Stimulated activated naive B cell treated with anti-CD40 and anti-IgM and Interleukin-4, amounts not matched to agents 10 μg/mL and 1 μg/mL and 100 μg/mL, for 72 hours (primary cell): Measurements from ENCODE around the gene EED.
"Not testable (repeated sequence)": the region's sequence is repeated elsewhere in the genome, so short reads cannot be mapped to it uniquely, and the experiment has no call there.

Experiments
- ATAC-seq, 2 donors: fragments of 150-1000 bp; cut with Tn5 transposase; replicated peaks; 2 replicates each; pipeline ENCODE4 v1.10.0; 2021; ENCODE audit warnings: moderate library complexity in 1 of 2
- DNase-seq: peaks from one replicate; pipeline ENCODE4 v3.0.0; 2021
- H3K27ac Mint-ChIP-seq: one replicate; pipeline ENCODE4 v1.8.0; 2022; ENCODE audit warnings: mild to moderate bottlenecking, mixed read lengths
- H3K27me3 Mint-ChIP-seq, 2 donors: one replicate each; pipeline ENCODE4 v1.8.0; 2022; ENCODE audit warnings: mixed read lengths in 2 of 2
- H3K36me3 Mint-ChIP-seq, 2 donors: one replicate each; pipeline ENCODE4 v1.8.0; 2022; ENCODE audit warnings: mixed read lengths in 2 of 2, mild to moderate bottlenecking in 1 of 2
- H3K4me1 Mint-ChIP-seq, 2 donors: one replicate each; pipeline ENCODE4 v1.8.0; 2022; ENCODE audit warnings: mixed read lengths in 2 of 2, mild to moderate bottlenecking in 1 of 2
- H3K4me3 Mint-ChIP-seq, 2 donors: one replicate each; pipeline ENCODE4 v1.8.0; 2022; ENCODE audit warnings: mild to moderate bottlenecking in 2 of 2, mixed read lengths in 2 of 2, moderate library complexity in 1 of 2
- H3K9me3 Mint-ChIP-seq, 2 donors: one replicate each; pipeline ENCODE4 v1.8.0; 2022; ENCODE audit warnings: mixed read lengths in 2 of 2, mild to moderate bottlenecking in 1 of 2

The EED gene

DNA sequence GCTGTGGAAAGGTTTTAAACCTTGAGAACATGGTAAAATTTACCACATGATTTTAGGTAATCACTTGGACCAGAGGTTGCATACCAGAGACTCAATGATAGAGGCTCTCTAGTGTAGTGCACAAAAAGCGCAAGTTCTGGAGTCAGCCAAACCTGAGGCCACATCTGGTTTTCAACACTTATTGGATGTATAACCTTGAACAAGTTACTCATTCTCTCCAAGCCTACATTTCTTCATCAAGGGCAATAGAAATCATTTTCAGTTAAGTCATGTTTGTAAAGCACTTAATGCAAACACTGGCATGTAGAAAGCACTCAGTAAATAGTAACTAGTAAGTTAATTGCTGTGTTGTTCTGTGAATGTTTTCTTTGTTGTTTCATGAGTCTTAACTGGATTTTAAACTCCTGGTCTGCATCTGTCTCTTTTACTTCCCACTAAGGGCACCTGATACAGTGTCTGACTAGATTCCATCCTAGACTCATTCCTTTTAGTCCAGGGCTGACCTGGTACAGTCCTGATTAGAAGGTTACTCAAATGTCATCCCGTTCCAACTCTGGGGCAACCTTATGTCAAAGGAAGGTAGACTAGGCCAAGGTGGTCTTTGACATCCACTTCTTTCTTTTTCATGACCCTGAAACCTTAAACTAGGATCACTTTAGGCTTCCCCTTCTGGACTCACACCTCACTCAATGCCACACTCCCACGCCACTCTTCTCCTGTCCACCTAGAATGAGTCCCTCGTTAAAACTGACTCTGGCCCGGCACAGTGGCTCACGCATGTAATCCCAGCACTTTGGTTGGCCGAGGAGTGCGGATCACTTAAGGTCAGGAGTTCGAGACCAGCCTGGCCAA lies 34.5 kb upstream of the EED start:
- peaks cover 3 to 4% of the 10 kb centered on the region in 2 donors for H3K9me3 Mint-ChIP-seq
- H3K27ac Mint-ChIP-seq: no peak overlapping the region
- DNase-seq (no peak), ATAC-seq (no peak)
- H3K4me1 Mint-ChIP-seq: peaks cover 20 to 24% of the 10 kb centered on the region in 2 donors
- no peaks in the 10 kb centered on the region for H3K27me3 Mint-ChIP-seq
- peaks cover 4% of the 10 kb centered on the region in 2 donors for H3K36me3 Mint-ChIP-seq
- H3K4me3 Mint-ChIP-seq: no peak overlapping the region

- no peak for ATAC-seq
- Mint-ChIP-seq H3K9me3 (peaks cover 3 to 4% of the 10 kb centered on the region in 2 donors), H3K4me3 (no peak overlapping the region), H3K4me1 (peaks cover 23 to 32% of the 10 kb centered on the region in 2 donors), H3K36me3 (peaks cover 4% of the 10 kb centered on the region in 2 donors), H3K27ac (no peak overlapping the region), H3K27me3 (no peaks in the 10 kb centered on the region)
- DNase-seq: no peak
These were observed 33.7 kb upstream of the EED start for GRCh38 chr11:86210898-86211297.

DNA sequence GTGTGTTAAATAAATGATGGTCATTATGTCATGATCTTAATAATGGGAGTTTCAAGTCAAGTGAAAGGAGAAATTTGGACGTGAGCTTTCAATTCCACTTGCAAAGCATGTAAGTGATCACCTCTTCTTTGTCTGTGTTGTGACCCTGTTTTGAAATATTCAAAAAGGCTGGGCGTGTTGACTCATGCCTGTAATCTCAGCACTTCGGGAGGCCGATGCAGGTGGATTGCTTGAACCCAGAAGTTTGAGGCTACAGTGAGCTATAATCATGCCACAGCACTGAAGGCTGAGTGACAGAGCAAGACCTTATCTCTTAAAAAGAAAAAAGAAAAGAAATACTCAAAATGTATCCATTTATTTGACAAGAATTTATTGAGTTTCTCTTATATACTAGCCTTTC lies 32.9 kb upstream of the EED start:
- H3K36me3 Mint-ChIP-seq: peaks cover 4% of the 10 kb centered on the region in 2 donors
- H3K27me3 Mint-ChIP-seq: no peaks in the 10 kb centered on the region
- DNase-seq (no peak), ATAC-seq (no peak)
- no peak overlapping the region for H3K27ac Mint-ChIP-seq
- peaks cover 25 to 35% of the 10 kb centered on the region in 2 donors for H3K4me1 Mint-ChIP-seq
- peaks cover 3 to 4% of the 10 kb centered on the region in 2 donors for H3K9me3 Mint-ChIP-seq
- no peak overlapping the region for H3K4me3 Mint-ChIP-seq

- no peak for ATAC-seq
These were observed 32.4 kb upstream of the EED start for GRCh38 chr11:86212019-86212611.

GRCh38 chr11:86214710-86215109 lies 29.8 kb upstream of the EED start:
- peak overlapping the region; percentile 91 for H3K27ac Mint-ChIP-seq
- peaks cover 3 to 4% of the 10 kb centered on the region in 2 donors for H3K9me3 Mint-ChIP-seq
- peak overlapping the region; percentile 44 to 52 for H3K4me3 Mint-ChIP-seq
- H3K4me1 Mint-ChIP-seq: peaks cover 35 to 52% of the 10 kb centered on the region in 2 donors
- no peaks in the 10 kb centered on the region for H3K27me3 Mint-ChIP-seq
- peak; percentile 71 to 73 for ATAC-seq
- DNase-seq: peak; percentile 90
- H3K36me3 Mint-ChIP-seq: peaks cover 4% of the 10 kb centered on the region in 2 donors

More at GRCh38 chr11:86212019-86212611, 32.4 kb upstream of the EED start:
- Mint-ChIP-seq H3K27me3 (no peaks in the 10 kb centered on the region), H3K27ac (no peak overlapping the region), H3K36me3 (peaks cover 4% of the 10 kb centered on the region in 2 donors), H3K9me3 (peaks cover 3 to 4% of the 10 kb centered on the region in 2 donors), H3K4me1 (peaks cover 25 to 35% of the 10 kb centered on the region in 2 donors), H3K4me3 (no peak overlapping the region)
- DNase-seq: no peak

DNA sequence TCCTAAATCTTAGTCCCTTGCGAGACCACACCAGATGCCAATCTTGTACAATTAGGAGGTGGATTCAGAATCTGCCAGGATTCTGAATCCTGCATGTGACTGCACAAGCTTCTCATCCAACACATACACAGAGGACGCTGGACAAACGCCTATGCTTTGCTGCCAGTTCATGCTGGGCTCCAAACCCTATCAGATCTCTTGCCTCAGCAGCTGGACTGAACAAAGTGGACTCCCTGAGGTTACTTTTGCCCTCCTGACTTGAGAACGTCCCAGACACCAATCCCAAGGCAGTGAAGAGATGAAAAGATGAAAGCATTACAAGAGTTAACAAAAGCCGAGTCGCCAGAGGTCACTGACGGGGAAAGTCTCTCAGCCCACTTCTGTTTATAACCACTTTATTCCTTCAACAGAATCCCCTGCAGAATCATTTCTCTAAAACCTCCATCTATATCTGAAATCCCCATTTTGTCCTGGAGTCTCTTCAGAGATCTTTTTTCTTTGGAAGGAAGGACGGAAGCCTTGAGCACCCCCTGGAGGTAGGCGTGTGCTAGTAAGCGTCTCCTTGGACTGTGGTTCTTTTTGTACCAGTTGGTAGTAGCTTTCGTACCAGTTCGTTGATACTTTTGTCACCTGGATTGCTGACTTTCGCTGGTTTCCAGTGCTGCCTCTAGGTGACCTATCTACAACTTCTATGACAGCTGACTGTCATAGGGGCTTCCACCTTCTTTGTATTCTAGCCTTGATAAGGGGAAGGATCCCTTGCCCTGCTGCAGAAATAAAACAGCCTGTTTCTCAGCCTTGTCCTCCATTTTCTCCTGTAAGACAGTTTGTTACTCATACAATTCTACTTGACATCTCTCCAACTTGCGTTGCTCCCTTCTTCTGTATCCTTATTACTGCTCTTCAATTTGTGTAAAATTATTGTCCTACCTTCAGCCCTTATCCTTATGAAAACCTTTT lies 26.1 kb upstream of the EED start:
- Mint-ChIP-seq H3K27ac (peak overlapping the region; percentile 93), H3K9me3 (peaks cover 4 to 8% of the 10 kb centered on the region in 2 donors), H3K36me3 (peaks cover 4% of the 10 kb centered on the region in 2 donors), H3K27me3 (no peaks in the 10 kb centered on the region), H3K4me1 (peaks cover 40 to 70% of the 10 kb centered on the region in 2 donors), H3K4me3 (peak overlapping the region; percentile 60 to 72)
- DNase-seq (peak; percentile 61), ATAC-seq (peak; percentile 12 to 19)

GRCh38 chr11:86219311-86220193 lies 25.0 kb upstream of the EED start:
- H3K36me3 Mint-ChIP-seq: peaks cover 5 to 10% of the 10 kb centered on the region in 2 donors
- peak overlapping the region; percentile 33 to 73 for H3K4me3 Mint-ChIP-seq
- no peaks in the 10 kb centered on the region for H3K27me3 Mint-ChIP-seq
- H3K27ac Mint-ChIP-seq: peak overlapping the region; percentile 93
- ATAC-seq (peak; percentile 88 to 92), DNase-seq (peak; percentile 64)
- peaks cover 3 to 6% of the 10 kb centered on the region in 2 donors for H3K9me3 Mint-ChIP-seq
- peaks cover 36 to 62% of the 10 kb centered on the region in 2 donors for H3K4me1 Mint-ChIP-seq

- H3K27me3 Mint-ChIP-seq: no peaks in the 10 kb centered on the region
- H3K27ac Mint-ChIP-seq: peak overlapping the region; percentile 96
- DNase-seq: no peak
- H3K36me3 Mint-ChIP-seq: peaks cover 4 to 8% of the 10 kb centered on the region in 2 donors
- peaks cover 30 to 52% of the 10 kb centered on the region in 2 donors for H3K4me1 Mint-ChIP-seq
- peak overlapping the region; percentile 47 to 78 for H3K4me3 Mint-ChIP-seq
- peaks cover 1 to 3% of the 10 kb centered on the region in 2 donors for H3K9me3 Mint-ChIP-seq
- no peak for ATAC-seq
These were observed 23.9 kb upstream of the EED start for GRCh38 chr11:86220653-86221052.

DNA sequence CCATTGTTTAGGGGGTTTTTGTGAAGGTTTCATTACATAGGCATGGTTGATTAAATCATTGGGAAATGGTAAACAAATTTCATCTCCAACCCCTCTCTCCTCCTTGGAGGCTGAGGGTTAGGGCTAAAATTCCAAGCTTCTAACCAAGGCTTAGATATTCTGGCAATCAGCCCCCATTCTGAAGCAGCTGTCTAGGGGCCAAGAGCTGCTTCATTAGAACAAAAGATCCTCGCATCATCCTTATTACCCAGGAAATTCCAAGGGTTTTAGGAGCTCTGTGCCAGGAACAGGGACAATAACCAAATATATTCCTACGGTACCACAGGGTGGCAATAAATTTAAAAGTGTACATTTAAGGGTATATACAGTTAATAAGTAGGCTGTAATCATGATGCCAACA lies 22.5 kb upstream of the EED start:
- Mint-ChIP-seq H3K4me1 (peaks cover 25 to 55% of the 10 kb centered on the region in 2 donors), H3K27me3 (no peaks in the 10 kb centered on the region), H3K27ac (no peak overlapping the region), H3K9me3 (peaks cover 1 to 3% of the 10 kb centered on the region in 2 donors), H3K36me3 (peaks cover 4 to 8% of the 10 kb centered on the region in 2 donors), H3K4me3 (no peak overlapping the region)
- ATAC-seq: no peak
- DNase-seq: no peak

DNA sequence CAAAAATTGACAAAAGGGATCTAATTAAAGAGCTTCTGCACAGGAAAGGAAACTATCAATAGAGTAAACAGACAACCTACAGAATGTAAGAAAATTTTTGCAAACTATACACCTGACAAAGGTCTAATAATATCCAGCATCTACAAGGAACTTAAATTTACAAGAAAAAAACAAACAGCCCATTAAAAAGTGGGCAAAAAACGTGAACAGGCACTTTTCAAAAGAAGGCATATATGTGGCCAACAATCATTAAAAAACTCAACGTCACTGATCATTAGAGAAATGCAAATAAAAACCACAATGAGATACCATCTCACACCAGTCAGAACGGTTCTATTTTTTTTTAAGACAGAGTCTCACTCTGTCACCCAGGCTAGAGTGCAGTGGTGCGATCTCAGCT lies 20.0 kb upstream of the EED start:
- H3K4me1 Mint-ChIP-seq: peaks cover 24 to 52% of the 10 kb centered on the region in 2 donors
- not testable (repeated sequence) for H3K4me3 Mint-ChIP-seq, H3K27ac Mint-ChIP-seq, H3K9me3 Mint-ChIP-seq, H3K36me3 Mint-ChIP-seq, H3K27me3 Mint-ChIP-seq, ATAC-seq, DNase-seq

DNA sequence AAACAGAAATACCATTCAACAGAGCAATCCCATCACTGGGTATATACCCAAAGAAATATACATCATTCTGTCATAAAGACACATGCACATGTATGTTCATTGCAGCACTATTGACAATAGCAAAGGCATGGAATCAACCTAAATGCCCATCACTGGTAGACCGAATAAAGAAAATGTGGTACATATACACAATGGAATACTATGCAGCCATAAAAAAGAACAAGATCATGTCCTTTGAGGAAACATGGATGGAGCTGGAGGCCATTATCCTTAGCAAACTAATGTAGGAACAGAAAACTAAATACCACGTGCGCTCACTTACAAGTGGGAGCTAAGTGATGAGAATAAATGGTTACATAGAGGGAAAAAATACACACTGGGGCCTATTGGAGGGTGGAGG lies 19.2 kb upstream of the EED start:
- H3K9me3 Mint-ChIP-seq, H3K27me3 Mint-ChIP-seq, H3K4me3 Mint-ChIP-seq, H3K27ac Mint-ChIP-seq, H3K36me3 Mint-ChIP-seq, ATAC-seq, DNase-seq: not testable (repeated sequence)
- H3K4me1 Mint-ChIP-seq: peaks cover 22 to 48% of the 10 kb centered on the region in 2 donors

DNA sequence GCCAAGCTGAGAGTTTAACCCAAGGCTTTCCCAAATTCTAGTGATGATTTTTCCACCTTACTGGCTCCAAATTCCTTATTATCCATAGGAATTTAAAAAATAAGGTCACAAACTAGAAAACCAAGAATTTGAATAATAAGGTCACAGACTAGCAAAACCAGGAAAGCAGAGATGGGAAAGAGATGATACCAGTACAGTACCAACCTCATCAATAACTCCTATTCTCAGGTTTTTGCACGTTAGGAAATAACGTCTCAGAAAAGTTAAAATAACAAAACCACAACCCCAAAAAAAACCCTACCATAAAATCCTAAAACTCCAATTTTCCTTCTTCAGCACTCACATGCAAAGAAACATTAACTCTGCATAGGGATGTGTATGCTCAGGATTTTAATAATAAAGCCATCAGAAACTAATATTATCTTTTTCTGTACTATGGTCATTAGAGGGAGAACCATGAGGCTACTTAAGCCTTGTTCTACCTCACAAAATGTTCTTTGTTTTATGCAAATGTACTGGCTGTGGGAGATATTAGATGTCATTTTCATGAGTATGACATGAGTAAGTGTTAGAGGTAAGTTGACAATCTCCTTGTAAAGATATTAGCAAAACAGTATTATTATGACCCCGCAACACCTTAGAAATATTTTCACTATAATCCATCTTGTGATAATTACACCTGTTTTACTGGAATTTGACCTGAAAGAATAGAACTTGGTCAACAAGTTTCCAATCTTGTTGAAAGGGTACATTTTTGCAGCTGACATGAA lies 16.1 kb upstream of the EED start:
- ATAC-seq (peak; percentile 62 to 66), DNase-seq (no peak)
- Mint-ChIP-seq H3K36me3 (peaks cover 4 to 8% of the 10 kb centered on the region in 2 donors), H3K27ac (peak overlapping the region; percentile 70), H3K4me3 (no peak overlapping the region), H3K4me1 (peaks cover 20 to 37% of the 10 kb centered on the region in 2 donors), H3K27me3 (no peaks in the 10 kb centered on the region), H3K9me3 (no peaks in the 10 kb centered on the region)

DNA sequence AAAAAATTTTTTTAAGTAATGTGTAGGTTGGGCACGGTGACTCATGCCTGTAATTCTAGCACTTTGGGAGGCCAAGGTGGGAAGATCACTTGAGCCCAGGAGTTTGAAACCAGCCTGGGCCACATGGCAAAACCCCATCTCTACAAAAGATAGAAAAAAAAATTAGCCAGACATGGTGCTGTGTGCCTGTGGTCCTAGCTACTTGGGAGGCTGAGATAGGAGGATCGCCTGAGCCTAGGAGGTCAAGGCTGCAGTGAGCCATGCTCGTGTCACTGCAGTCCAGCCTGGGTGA lies 15.6 kb upstream of the EED start:
- H3K36me3 Mint-ChIP-seq, H3K27me3 Mint-ChIP-seq, DNase-seq, H3K9me3 Mint-ChIP-seq: not testable (repeated sequence)
- H3K4me1 Mint-ChIP-seq: peaks cover 20 to 37% of the 10 kb centered on the region in 2 donors
- peak overlapping the region; percentile 70 for H3K27ac Mint-ChIP-seq
- H3K4me3 Mint-ChIP-seq: peak overlapping the region; percentile 17 to 33
- ATAC-seq: peak; percentile 36 to 55
